Activated B cell treated with CpG ODN at 0.5 μM for 24 hours (primary cell): Measurements from ENCODE around the gene RFTN1. TPM values are rescaled to one million over a fixed set of nuclear protein-coding genes. Genes with fewer than 3 reads are reported as not detected.

Experiments used
- ATAC-seq: fragments of 200-7000 bp; cut with Tn5 transposase; one replicate; pipeline ENCODE4 v1.10.0; 2021; ENCODE audit warnings: low read depth, mild to moderate bottlenecking, moderate library complexity
- CTCF ChIA-PET: fragments of 350-600 bp; sonication (Branson Sonifier 250); formaldehyde crosslinking; loops from one replicate; lab custom pipeline; 2021; ENCODE audit warnings: antibody characterized with exemption; lab: Charles Lee
- POLR2A ChIA-PET: fragments of 350-600 bp; sonication (Branson Sonifier 250); formaldehyde crosslinking; loops from one replicate; lab custom pipeline; 2021; ENCODE audit warnings: antibody characterized with exemption; lab: Charles Lee
- DNase-seq: peaks from one replicate; pipeline ENCODE4 v3.0.0; 2022
- H3K27ac Mint-ChIP-seq: one replicate; pipeline ENCODE4 v1.8.0; 2020; ENCODE audit warnings: mixed read lengths
- H3K27me3 Mint-ChIP-seq: one replicate; pipeline ENCODE4 v1.8.0; 2021; ENCODE audit warnings: mixed read lengths
- H3K36me3 Mint-ChIP-seq: one replicate; pipeline ENCODE4 v1.8.0; 2021; ENCODE audit warnings: low read depth, mixed read lengths
- H3K4me1 Mint-ChIP-seq: one replicate; pipeline ENCODE4 v1.8.0; 2021; ENCODE audit warnings: mixed read lengths
- H3K4me3 Mint-ChIP-seq: one replicate; pipeline ENCODE4 v1.8.0; 2020; ENCODE audit warnings: mild to moderate bottlenecking, mixed read lengths
- H3K9me3 Mint-ChIP-seq: one replicate; pipeline ENCODE4 v1.8.0; 2020; ENCODE audit warnings: mixed read lengths
- CTCF ChIP-seq: fragments of 200-600 bp; IDR thresholded peaks from one replicate; pipeline ENCODE4 v1.8.0; 2022; ENCODE audit warnings: antibody characterized with exemption, mild to moderate bottlenecking
- intact Hi-C: fragments of 100-400 bp; cut with micrococcal nuclease; formaldehyde crosslinking; loops from one replicate; pipeline ENCODE4 v1.15.1; 2024
- total RNA-seq: library from RNA; stranded (reverse); gene quantifications from 2 replicates; pipeline ENCODE4 v1.2.3, GENCODE V29; 2022

The RFTN1 gene
- total RNA-seq, 1 donor from 2014 or later, result 365 TPM

- Mint-ChIP-seq H3K27ac (no peak overlapping the region), H3K9me3 (no peaks in the 10 kb centered on the region), H3K27me3 (no peaks in the 10 kb centered on the region), H3K4me3 (no peak overlapping the region), H3K4me1 (peaks cover 30% of the 10 kb centered on the region), H3K36me3 (peaks cover 42% of the 10 kb centered on the region)
- POLR2A ChIA-PET, result no interaction called here
- CTCF ChIA-PET, result interaction anchor here (0.9 to 5.3 kb wide), 8 partner anchors 20 to 943 kb away, joined by 3 to 74 read pairs (median 8); no protein-coding TSS in a partner anchor
- intact Hi-C loops, result no loop called here
- ATAC-seq, result no peak
- TF ChIP-seq CTCF, result no peak
- no peak for DNase-seq
Observed at GRCh38 chr3:16289144-16289889, 224.2 kb downstream of the RFTN1 start.

GRCh38 chr3:16288664-16289063 is 224.8 kb downstream of the RFTN1 start:
- no peak for TF ChIP-seq CTCF
- no peak overlapping the region for H3K27ac Mint-ChIP-seq
- peaks cover 44% of the 10 kb centered on the region for H3K36me3 Mint-ChIP-seq
- no peaks in the 10 kb centered on the region for H3K9me3 Mint-ChIP-seq
- ChIA-PET CTCF (interaction anchor here (0.9 to 5.3 kb wide), 5 partner anchors 19 to 944 kb away, joined by 3 to 74 read pairs (median 4); no protein-coding TSS in a partner anchor), POLR2A (no interaction called here)
- H3K4me3 Mint-ChIP-seq, result no peak overlapping the region
- DNase-seq, result no peak
- ATAC-seq, result no peak
- peaks cover 30% of the 10 kb centered on the region for H3K4me1 Mint-ChIP-seq
- H3K27me3 Mint-ChIP-seq, result no peaks in the 10 kb centered on the region
- intact Hi-C loops, result no loop called here

- H3K27me3 Mint-ChIP-seq, result no peaks in the 10 kb centered on the region
- no peak for TF ChIP-seq CTCF
- no peaks in the 10 kb centered on the region for H3K9me3 Mint-ChIP-seq
- H3K4me1 Mint-ChIP-seq, result peaks cover 30% of the 10 kb centered on the region
- ChIA-PET CTCF (interaction anchor here (1.4 kb wide), 1 partner anchor 263 kb away, joined by 4 read pairs; no protein-coding TSS in a partner anchor), POLR2A (no interaction called here)
- intact Hi-C loops, result no loop called here
- ATAC-seq, result peak; percentile 47
- peak overlapping the region; percentile 2 for H3K27ac Mint-ChIP-seq
- no peak for DNase-seq
- H3K36me3 Mint-ChIP-seq, result peaks cover 48% of the 10 kb centered on the region
- no peak overlapping the region for H3K4me3 Mint-ChIP-seq
Observed at GRCh38 chr3:16286751-16287543, 226.6 kb downstream of the RFTN1 start.

- ChIA-PET CTCF (interaction anchor here (1.4 kb wide), 1 partner anchor 264 kb away, joined by 4 read pairs; no protein-coding TSS in a partner anchor), POLR2A (no interaction called here)
- ATAC-seq (no peak), DNase-seq (no peak)
- TF ChIP-seq CTCF, result no peak
- Mint-ChIP-seq H3K9me3 (no peaks in the 10 kb centered on the region), H3K27ac (peak overlapping the region; percentile 10), H3K4me1 (peaks cover 24% of the 10 kb centered on the region), H3K36me3 (peaks cover 46% of the 10 kb centered on the region), H3K27me3 (no peaks in the 10 kb centered on the region), H3K4me3 (no peak overlapping the region)
- intact Hi-C loops, result no loop called here
Observed at GRCh38 chr3:16286161-16286560, 227.3 kb downstream of the RFTN1 start.

GRCh38 chr3:16284633-16285032 is 228.9 kb downstream of the RFTN1 start:
- TF ChIP-seq CTCF, result no peak
- intact Hi-C loops, result no loop called here
- POLR2A ChIA-PET, result no interaction called here

More at GRCh38 chr3:16284633-16285032, 228.9 kb downstream of the RFTN1 start:
- CTCF ChIA-PET, result no interaction called here
- Mint-ChIP-seq H3K36me3 (peaks cover 47% of the 10 kb centered on the region), H3K27ac (no peak overlapping the region), H3K4me3 (no peak overlapping the region), H3K4me1 (peaks cover 15% of the 10 kb centered on the region), H3K27me3 (no peaks in the 10 kb centered on the region), H3K9me3 (no peaks in the 10 kb centered on the region)
- ATAC-seq, result no peak
- DNase-seq, result no peak
